Fibroblast of skin of right quadriceps (primary cell): ENCODE data around the gene FADS2.
A peak's percentile ranks its signal among the peaks of the same experiment; 100 is the strongest.

Experiments used
- DNase-seq: peaks from one replicate; pipeline ENCODE4 v3.0.0-alpha.2; 2013

The FADS2 gene

GRCh38 chr11:61797263-61797944 is 30.7 kb upstream of the FADS2 start:
- peak; percentile 77 for DNase-seq

DNA sequence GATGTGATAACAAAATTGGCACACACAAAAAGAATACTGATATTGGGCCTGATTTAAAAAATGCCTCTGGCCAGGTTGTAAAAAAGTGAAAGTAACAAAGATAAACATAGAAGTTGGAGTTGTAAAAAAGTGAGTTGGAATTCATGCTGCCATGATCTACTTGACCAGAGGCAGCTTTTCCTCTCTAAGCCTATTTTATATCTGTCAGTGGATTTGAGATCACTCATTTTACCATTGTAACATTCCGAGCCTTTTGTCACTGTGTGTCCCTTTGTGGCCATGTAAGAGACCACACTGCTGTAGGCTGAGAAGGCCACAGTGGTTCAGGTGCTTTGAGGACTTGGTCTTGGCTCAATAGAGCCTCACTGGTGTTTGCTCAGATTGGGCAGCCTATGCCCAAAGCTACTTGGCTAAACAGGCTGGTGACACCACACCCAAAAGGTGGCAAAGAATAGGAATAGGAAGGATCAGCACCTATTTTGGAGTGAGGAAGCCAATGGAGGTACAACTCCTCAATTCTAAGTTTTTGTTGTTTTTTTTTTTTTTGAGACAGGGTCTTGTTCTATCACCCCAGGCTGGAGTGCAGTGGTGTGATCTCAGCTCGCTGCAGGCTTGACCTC is 28.3 kb upstream of the FADS2 start:
- DNase-seq, result no peak

DNA sequence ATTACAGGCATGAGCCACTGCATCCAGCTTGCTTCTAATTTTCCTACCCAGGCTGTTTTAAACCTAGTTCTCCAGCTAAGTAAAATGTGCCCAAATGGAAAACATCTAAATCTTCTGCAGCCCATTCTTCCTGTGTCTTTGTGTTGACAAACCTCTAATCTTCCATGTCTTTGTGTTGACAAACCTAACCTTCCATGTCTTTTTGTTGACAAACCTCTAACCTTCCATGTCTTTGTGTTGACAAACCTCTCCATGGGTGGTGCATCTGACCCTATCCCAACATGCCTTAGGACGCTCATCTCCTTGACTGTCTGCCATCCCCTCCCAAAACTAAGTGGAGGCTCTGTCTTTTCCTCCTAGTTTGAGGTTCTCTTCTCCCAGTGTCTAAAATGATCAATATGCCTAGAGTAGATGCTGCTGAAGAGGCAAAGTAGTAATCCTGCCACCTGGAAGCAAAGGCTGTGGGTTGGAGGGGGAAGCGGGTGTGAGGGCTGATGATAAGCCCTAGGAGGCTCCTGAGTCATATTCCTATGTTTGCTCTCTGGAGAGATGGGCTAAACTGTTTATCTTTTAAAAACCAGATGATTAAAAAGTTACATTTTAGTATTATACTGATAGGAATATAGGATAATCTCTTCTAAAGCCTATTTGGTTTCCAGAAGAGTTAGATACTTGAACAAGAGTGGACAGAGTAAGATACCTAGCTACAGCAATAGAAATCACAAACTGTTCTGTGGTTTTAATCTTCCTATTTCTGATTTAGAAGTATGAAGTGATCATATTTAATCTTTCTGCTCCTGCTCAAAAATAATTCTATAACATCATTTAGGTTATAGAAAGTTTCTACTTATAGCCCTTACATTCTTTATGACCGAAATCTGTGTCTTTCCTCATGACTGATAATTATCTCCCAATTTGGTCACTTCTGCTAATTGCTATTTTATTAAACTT is 27.5 kb upstream of the FADS2 start:
- no peak for DNase-seq

- DNase-seq, result no peak
Measured at GRCh38 chr11:61802605-61803004, 25.5 kb upstream of the FADS2 start.

GRCh38 chr11:61803889-61804647 is 24.0 kb upstream of the FADS2 start:
- DNase-seq, result no peak

- no peak for DNase-seq
Measured at GRCh38 chr11:61805146-61805545, 23.0 kb upstream of the FADS2 start.

- no peak for DNase-seq
Measured at GRCh38 chr11:61806785-61807184, 21.3 kb upstream of the FADS2 start.

- DNase-seq, result no peak
Measured at GRCh38 chr11:61810671-61811175, 17.4 kb upstream of the FADS2 start.

DNA sequence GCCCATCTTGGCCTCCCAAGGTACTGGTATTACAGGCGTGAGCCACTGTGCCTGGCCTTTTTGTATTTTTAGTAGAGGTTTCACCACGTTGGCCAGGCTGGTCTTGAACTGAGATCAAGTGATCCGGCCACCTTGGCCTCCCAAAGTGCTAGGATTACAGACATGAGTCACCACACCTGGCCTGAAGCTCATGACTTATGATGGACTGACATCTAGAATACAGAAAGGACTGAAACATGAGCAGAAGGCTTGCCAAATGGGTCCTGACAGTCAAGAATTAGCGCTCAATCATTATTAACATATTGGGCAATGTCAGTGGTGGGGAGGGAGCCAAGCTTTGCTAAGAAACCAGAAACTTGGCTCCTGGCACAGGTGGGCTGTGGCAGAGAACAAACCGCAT is 16.3 kb upstream of the FADS2 start:
- DNase-seq, result no peak

DNA sequence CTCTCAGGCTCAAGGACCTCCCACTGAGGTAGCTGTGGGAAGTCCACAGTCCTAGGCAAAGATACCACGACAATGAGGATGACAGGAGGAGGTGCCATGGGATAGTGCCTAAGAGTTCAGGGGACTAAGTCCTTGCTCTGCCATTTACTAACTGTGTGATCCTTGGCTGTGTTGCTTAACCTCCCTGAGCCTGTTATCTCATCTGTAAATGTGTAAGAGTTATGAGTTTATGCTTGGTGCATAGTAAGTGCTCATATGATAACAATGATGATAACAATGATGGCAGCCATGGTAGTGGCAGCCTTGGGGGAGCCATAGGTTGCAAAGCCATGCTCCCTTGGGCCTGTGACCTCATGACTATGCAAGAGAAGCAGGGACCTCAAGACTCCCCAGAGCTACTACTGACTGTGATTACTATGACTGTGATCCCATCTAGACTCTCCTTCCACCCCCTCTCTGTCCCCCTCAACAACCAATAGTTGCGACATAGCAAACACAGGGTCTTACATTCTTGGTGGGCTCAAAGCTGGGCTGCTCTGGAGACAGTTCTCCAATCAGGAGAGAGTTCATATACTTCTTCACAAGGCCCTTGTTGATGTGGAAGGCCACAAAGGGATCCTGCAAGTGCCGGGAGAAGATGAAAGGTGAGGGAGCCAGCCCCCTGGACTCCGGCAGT is 15.2 kb upstream of the FADS2 start:
- DNase-seq, result no peak

GRCh38 chr11:61814247-61814957 is 13.7 kb upstream of the FADS2 start:
- DNase-seq, result peak; percentile 32

DNA sequence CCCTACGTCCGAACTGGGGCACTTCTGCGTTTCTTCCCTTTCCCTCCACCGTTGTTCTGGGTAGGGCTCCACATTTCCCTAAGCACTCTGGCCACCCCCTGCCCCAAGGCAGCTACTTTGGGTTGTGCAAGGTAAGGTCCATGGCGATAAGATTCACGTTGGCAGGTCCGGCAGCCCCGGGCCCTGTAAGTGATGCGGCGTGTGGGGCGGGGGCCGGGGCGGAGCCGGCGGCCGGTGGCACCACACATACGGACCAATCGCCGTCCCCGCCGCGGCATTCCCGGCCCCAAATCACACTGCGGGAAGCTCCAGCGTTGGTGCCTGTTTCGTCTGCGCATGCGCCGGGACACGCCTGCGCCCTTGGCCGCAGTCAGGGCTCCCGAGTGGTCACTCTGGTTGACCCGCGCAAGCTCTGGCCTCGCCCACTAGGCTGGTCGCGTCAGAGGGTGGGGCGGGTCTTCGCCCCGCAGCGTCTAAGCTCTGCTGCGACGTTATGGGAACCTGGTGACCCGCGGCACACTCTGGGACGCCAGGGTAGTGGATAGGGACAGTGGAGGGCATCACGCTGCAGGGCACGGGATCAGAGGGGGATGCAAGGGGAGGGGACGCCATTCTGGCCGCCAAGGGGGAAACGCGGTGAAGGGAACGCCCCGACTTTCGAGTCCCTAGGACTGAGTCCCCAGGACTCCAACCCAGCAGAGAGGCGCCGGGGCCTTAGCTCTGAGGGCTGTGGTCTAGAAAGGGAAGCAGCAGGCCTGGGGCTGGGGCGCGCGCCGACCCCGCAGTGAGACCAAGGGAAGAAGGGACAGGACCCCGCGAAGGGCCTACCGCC is 12.9 kb upstream of the FADS2 start:
- DNase-seq, result peak; percentile 88

- DNase-seq, result peak; percentile 64
Measured at GRCh38 chr11:61815790-61816735, 12.0 kb upstream of the FADS2 start.

DNA sequence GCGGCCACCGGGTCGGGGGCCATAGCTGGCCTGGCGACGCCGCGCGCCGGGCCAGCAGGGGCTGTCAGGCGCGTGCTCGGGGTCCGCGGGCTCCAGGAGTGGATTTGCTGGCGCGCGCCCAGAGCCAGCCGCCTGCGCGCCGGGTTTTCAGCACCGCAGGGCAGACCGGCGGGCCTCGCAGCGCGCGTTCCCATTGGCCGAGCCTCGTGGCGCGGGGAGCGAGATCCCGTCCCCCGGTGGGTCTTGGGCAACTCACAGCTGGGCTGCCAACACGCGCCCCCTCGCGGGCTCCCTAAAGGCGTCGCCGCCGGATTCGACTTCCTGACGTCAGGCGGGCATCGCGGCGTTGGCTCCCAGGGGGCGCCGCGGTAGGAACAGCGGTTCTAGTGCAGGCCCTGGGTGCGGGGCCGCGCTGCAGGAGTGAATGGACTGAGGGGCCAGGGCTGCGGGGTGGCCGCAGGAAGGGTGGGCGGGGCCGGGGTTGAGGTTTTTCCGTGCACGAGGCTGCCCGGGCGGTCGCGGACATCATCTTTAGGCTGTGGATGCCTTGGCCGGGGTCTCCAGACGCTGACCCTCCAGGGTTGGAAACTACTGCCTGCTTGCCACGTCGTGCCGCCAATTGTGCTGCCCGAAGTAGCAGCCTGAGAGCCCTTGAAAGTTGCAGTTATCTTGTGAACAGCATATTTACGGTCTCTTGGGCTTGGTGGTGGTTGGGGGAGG is 11.2 kb upstream of the FADS2 start, which contains the start of gene FADS1:
TSS of gene FADS1 (minus strand) at position 268 of the 720 bp plus-strand sequence. CDS start at position 194, 74 bp downstream.
- peak; percentile 94 for DNase-seq

DNA sequence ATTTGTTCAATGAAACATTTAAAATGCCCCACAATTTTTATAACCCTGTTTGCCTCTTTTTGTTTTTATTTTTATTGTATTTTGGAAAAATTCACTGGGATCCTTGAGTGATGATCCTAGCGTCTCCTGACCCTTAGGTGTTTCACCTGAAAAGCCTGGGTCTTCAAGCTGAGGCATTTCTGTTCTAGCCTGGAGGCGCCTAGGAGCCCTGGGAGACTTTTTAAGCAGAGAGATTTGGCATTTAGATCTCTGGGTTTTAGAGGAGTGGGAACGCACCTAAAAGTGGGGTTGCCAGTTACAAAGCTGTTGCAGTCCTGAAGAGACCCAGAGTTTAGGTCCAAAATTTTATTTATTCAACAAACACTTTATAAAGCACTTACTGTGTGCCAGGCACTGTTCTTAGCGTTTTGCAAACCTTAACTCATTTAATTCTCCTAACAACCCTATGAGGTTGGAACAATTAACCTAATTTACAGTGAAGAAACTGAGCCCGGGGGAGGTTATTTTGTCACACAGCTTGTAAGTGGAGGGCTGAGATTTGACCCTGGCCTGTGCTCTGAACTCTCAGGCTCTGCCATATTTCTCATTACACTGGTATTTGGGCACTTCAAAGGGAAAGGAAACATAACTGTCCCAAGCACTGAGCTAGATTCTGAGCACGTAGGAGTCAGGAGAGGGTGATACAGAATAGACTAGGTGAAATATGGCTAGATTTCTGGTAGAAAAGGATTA is 10.5 kb upstream of the FADS2 start:
- DNase-seq, result no peak

GRCh38 chr11:61820174-61820573 is 7.9 kb upstream of the FADS2 start:
- DNase-seq, result peak; percentile 24

GRCh38 chr11:61826930-61827570 is 1.1 kb upstream of the FADS2 start:
- DNase-seq, result no peak

DNA sequence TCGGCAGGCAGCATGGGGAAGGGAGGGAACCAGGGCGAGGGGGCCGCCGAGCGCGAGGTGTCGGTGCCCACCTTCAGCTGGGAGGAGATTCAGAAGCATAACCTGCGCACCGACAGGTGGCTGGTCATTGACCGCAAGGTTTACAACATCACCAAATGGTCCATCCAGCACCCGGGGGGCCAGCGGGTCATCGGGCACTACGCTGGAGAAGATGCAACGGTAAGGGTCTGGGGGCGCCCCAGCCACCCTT is 204 bp downstream of the FADS2 start:
- no peak for DNase-seq
